SHP77 treated with DMSO at 0.1 percent for 48 hours (cell line): ENCODE data around the gene UNC119B.
"Not testable (repeated sequence)": the region's sequence is repeated elsewhere in the genome, so short reads cannot be mapped to it uniquely, and the experiment has no call there.

Experiments used
- DNase-seq: peaks from one replicate; lab custom pipeline; 2025; lab: John Stamatoyannopoulos, UW

The UNC119B gene

DNA sequence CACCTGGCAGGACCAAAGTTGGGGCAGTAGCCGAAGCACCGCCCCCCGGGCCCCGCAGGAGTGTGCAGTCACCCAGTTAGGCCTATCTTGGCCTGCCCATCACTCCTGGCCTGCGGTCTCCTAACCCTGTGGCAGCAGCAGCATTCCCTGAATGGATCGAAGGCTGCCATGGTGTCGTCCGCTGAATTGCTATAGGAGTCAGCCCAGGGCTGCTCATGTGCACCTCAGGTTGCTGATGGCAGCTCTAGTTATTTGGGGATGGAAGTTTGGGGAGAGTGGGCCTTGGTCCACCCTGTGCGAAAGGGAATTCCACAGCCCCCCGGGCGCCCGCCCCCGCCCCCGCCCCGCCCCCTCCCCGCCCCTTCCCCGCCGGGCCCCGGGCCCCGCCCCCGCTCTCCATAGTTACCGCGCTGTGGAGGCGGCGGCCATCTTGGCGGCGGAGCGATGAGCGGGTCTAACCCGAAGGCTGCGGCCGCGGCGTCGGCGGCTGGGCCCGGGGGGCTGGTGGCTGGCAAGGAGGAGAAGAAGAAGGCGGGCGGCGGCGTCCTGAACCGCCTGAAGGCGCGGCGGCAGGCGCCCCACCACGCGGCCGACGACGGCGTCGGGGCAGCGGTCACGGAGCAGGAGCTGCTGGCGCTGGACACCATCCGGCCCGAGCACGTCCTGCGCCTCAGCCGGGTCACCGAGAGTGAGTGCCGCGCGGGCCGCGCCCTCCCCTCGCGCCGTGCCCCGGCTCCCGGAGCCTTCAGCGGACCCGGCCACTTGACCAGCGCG is at the start of gene UNC119B:
Gene UNC119B (plus strand): TSS at position 428 of the 774 bp plus-strand sequence. CDS start 17 bp downstream, at position 445.
- DNase-seq, result peak; percentile 34

DNA sequence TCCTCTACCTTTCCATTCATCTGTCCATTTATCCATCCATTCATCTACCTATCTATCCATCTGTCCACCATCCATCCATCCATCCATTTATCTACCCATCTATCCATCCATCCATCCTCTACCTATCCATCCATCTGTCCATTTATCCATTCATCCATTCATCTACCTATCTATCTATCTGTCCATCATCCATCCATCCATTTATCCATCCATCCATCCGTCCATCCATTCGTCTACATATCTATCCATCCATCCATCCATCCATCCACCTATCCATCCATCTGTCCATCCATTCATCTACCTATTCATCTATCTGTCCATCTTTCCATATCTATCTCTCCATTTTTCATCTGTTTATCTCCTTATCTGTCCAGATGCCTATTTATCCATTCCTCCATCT is 48.8 kb upstream of the UNC119B start:
- no peak for DNase-seq

DNA sequence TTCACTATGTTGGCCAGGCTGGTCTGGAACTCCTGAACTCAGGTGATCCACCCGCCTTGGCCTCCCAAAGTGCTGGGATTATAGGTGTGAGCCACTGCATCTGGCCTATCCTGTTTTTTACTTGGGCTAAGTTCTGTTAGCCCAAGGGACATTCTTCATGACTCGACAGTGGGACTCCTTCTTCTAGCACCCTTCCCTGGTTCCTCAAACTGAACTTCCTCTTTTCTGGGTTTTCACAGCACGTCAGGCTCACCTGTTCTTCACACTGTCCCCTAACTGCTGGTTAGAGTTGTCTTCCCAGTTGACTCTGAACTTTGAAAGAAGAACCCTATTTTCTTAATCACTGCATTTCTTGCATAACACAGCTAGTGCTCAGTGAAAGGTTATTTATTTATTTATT is 47.4 kb upstream of the UNC119B start:
- DNase-seq, result no peak

DNA sequence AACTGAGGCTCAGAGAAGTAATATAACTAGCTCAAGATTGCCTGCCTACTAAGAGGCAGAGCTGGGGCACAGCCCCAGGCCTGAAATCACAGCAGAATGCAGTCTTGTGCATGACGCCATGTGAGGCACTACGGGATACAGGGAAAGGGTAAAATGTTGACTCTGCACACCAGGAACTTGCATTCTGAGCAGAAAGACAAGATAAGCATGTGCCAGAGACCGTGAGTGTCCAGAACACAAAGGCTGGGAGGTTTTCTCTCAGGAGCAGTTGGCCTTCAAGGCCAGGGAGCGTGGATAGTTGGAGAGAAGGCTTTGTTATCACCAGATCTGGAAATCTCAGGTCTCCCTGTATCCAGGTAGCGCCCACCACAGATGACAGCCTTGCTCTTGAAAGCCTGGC is 46.5 kb upstream of the UNC119B start:
- DNase-seq, result no peak

DNA sequence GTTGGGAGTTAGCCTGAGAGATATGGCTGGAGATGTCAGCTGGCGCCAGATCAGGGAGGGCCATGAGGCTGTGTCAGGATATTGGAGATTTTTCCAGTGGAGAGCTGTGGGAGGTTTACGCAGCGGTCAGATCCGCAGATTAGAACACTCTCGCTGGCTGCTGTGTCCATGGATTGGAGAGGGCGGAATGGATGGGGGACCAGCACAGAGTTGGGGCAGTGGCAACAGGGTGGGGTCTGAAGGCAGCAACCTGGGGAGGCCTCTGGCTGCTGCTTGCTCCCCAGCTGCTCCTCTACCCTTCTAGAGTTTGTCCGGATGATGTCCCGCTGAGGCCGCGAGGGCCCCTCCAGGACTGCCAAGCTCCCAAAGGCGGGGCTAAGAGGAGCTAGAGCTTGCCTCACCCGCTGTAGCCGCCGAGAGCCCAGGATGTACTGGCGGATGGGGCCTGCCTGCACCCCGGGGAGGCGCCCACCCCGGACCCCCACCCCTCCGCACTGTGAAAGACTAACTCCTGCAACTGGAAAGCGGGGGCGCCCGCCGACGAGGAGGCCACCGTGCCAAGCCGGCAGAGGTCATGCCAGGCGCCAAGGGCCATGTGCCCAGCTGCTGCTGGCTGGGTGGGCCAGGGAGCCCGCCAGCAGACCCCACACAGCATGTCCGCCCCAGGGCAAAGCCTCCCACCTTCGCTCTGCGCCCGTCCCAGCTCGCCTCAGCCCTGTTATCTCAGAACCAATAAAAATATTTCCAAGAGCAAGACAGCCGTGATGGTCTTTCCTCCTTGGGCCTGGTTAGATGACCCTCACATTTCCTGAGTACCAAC is 43.5 kb upstream of the UNC119B start:
- DNase-seq, result no peak

DNA sequence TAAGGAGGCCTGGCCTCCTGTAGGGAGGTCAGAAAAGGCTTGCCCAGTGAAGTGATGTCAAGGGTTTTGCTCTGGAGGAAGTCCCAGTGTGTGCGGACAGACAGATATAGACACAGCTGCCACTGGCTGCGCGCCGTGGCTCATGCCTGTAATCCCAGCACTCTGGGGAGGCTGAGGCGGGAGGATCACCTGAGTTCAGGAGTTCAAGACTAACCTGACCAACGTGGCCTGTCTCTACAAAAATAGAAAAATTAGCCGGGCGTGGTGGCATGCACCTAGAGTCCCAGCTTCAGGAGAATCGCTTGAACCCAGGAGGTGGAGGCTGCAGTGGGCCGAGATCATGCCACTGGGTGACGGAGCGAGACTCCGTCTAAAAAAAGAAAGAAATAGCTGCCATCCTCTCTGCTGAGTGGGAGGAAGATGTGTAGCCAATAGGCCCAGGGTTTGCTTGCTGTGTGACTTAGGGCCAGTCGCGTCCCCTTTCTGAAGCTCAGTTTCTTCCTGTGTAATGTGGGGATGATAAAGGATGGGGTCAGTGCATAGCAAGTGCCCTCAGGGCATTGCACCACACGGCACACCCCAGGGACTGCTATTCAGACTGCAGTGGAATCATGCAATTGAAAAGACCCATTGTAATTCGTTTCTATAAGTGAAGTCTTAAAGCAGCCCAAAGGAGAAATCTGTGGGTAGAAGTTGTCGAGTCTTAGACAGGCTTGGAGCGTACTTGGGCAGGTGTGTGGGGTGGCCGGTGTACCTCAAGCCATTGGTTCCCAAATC is 42.0 kb upstream of the UNC119B start:
- DNase-seq, result no peak

DNA sequence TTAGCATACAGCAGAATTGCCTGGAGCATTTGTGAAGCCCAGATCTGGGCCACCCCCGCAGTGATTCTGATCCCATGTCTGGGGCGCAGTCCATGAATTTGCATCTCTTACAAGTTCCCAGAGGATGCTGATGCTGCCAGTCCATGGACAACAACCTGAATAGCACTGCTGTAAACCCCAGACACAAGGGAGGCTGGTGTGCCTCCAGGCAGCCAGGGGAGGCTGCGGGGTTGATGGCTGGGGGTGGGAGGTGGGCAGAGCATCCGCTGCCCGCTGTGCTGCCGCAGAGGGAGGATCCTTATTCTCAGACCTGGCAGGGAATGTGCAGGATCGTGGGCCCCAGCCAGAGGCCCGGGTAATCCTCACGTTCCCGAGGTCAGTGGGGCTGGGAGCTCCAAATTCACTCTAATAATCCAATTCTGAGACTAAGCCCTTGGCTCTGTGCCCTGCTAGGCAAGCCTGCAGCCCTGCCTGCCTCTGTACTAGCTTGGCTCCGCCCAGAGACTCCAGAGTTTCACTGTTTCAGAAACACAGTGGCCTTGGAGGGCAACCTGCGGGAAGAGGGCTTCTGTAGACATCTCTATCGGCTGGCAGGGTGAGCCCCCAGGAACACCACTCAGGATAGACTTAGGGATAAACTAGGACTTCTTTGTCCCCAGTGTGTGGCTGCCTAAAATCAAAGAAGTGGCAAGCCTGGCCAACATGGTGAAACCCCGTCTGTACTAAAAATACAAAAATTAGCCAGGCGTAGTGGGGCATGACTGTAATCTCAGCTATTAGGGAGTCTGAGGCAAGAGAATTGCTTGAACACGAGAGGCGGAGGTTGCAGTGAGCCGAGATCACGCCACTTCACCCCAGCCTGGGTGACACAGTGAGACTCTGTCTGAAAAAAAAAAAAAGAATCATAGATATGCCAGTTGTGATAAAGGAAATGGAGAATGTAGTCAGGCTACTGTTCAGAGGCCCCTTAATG is 41.1 kb upstream of the UNC119B start:
- no peak for DNase-seq

GRCh38 chr12:120670237-120670636 is 40.0 kb upstream of the UNC119B start:
- DNase-seq, result not testable (repeated sequence)

GRCh38 chr12:120670667-120671066 is 39.6 kb upstream of the UNC119B start:
- DNase-seq, result no peak

- DNase-seq, result no peak
These were observed 36.1 kb upstream of the UNC119B start for GRCh38 chr12:120674097-120674636.

- DNase-seq, result no peak
These were observed 32.3 kb upstream of the UNC119B start for GRCh38 chr12:120677765-120678473.

GRCh38 chr12:120678572-120678971 is 31.7 kb upstream of the UNC119B start:
- DNase-seq, result no peak

DNA sequence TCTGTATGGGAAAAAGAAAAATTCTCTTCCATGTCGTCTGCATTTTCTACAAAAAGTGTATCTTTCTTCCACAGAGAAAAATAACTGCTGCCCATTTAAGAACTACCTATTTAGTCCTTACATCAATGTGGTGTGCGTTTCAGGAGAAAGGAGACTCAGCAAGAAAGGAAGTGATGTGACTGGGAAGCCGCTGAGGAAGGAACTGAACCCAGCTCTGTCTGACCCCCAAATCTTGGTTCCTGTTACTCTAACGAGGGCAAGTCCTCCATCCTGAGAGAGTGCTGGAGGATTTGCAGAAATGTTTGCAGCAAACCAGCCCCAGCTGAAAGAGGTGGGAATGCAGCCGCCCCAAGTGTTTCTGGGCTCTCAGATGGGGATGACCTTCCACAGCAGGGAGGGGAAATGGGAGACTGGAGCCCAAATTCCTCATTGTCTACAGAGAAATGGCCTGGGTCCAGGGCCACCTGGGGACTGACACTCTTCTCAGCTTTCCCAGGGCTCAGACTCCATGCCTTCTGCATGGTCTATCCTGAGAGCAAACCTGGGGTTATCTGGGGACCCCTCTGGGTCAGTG is 30.0 kb upstream of the UNC119B start:
- no peak for DNase-seq

DNA sequence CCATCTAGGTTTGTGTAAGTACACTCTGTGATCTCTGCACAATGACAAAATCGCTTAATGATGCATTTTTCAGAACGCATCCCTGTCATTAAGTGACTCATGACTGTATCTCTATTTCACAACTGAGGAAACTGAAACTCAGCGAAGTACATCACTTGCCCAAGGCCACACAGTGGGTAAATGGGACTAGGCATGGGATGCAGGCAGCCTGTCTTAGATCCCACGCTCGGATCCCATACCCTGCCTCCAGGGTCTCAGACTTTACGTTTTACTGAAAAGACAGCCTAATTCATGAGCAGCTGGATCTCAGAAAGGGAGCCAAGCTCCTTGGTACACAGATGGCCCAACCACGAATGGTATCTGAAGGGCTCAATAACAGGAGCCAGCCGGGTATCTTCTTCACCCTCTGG is 25.7 kb upstream of the UNC119B start:
- no peak for DNase-seq

- no peak for DNase-seq
These were observed 24.7 kb upstream of the UNC119B start for GRCh38 chr12:120685522-120685921.

GRCh38 chr12:120686151-120686689 is 24.0 kb upstream of the UNC119B start:
- peak; percentile 96 for DNase-seq

GRCh38 chr12:120686690-120687577 is 23.3 kb upstream of the UNC119B start, which contains the start of gene MLEC:
Gene MLEC (plus strand): TSS chr12:120687149. CDS start chr12:120687297, 148 bp downstream.
- peak; percentile 97 for DNase-seq

DNA sequence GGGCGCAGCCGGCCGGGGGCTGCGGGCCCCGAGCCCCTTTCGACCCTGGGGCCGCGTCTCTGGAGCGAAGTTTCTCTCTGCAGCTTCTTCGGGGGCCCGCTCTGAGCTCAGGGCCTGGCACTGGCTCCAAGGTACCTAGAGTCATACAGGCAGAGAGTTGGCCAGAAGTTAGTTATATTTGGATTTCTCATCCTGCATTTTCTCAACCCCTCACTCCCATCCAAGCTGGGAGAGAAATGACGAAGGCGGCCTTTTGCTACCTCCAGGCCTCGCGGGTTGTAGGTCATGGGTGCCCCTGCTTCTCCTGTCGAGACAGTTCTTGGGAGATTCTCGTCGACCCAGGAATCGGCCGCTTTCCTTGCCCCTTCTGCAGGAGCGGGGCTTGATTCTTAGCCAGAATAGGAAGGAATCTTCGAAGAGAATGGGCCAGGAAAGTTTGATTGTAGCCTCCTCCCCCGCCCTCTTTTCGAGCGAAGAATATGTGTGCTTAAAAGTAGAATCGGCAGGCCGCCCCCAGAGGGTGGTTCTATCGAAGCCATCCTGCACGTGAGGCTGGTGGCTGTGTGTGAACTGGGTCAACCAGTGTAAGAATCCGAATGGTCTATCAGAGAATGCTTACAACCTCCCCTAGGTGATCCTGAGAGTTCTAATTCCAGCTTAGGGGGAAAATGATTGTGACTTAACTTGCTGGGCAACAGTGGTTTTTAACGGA is 22.5 kb upstream of the UNC119B start:
- DNase-seq, result no peak
